H9 (cell line): Measurements from ENCODE around the gene TAOK1. TPM values are rescaled to one million over a fixed set of nuclear protein-coding genes. Genes with fewer than 3 reads are reported as not detected.

Experiments used
- DNase-seq: peaks from one replicate; pipeline ENCODE4 v3.0.0-alpha.2; 2017
- H2AFZ ChIP-seq: one replicate; pipeline ENCODE4 v1.6.1; 2013; ENCODE audit warnings: mild to moderate bottlenecking, low read length, control low read depth, moderate library complexity
- H2AK5ac ChIP-seq: 2 replicates; pipeline ENCODE4 v1.6.1; 2013; ENCODE audit warnings: low read length, control low read depth, mixed read lengths; ENCODE audit not compliant: insufficient read length
- H2BK120ac ChIP-seq: one replicate; pipeline ENCODE4 v1.6.1; 2013; ENCODE audit warnings: low read depth, mild to moderate bottlenecking, low read length, control low read depth, inconsistent platforms; ENCODE audit not compliant: poor library complexity, severe bottlenecking
- H2BK12ac ChIP-seq: 2 replicates; pipeline ENCODE4 v1.6.1; 2013; ENCODE audit warnings: low read length, control low read depth, mixed read lengths, low read depth; ENCODE audit not compliant: insufficient read length
- H2BK15ac ChIP-seq: 2 replicates; pipeline ENCODE4 v1.6.1; 2013; ENCODE audit warnings: low read depth, low read length, control low read depth
- H2BK20ac ChIP-seq: one replicate; pipeline ENCODE4 v1.6.1; 2013; ENCODE audit warnings: low read depth, mild to moderate bottlenecking, low read length, control low read depth, inconsistent platforms; ENCODE audit not compliant: poor library complexity, severe bottlenecking
- H2BK5ac ChIP-seq: 2 replicates; pipeline ENCODE4 v1.6.1; 2013; ENCODE audit warnings: low read length, control low read depth, mixed read lengths; ENCODE audit not compliant: insufficient read length
- H3K14ac ChIP-seq: 2 replicates; pipeline ENCODE4 v1.6.1; 2013; ENCODE audit warnings: low read length, control low read depth; ENCODE audit not compliant: insufficient read depth
- H3K18ac ChIP-seq: 2 replicates; pipeline ENCODE4 v1.6.1; 2013; ENCODE audit warnings: low read depth, mild to moderate bottlenecking, mixed read lengths, low read length, control low read depth; ENCODE audit not compliant: insufficient read length
- H3K23ac ChIP-seq: 2 replicates; pipeline ENCODE4 v1.6.1; 2013; ENCODE audit warnings: low read length, control low read depth, mixed read lengths, low read depth; ENCODE audit not compliant: insufficient read length
- H3K23me2 ChIP-seq: 2 replicates; pipeline ENCODE4 v1.6.1; 2013; ENCODE audit warnings: low read depth, mild to moderate bottlenecking, mixed read lengths, low read length, control low read depth; ENCODE audit not compliant: insufficient read length, poor library complexity, severe bottlenecking
- H3K27ac ChIP-seq: 2 replicates; pipeline ENCODE4 v1.5.1; 2013; ENCODE audit warnings: low read length, control low read depth, mixed read lengths, low read depth; ENCODE audit not compliant: insufficient read length
- H3K27me3 ChIP-seq: 2 replicates; pipeline ENCODE4 v1.6.1; 2013; ENCODE audit warnings: low read length, control low read depth, inconsistent platforms; ENCODE audit not compliant: insufficient read depth
- H3K4ac ChIP-seq: 2 replicates; pipeline ENCODE4 v1.6.1; 2013; ENCODE audit warnings: low read depth, mild to moderate bottlenecking, control low read depth, inconsistent platforms, low read length, moderate library complexity
- H3K4me1 ChIP-seq: 2 replicates; pipeline ENCODE4 v1.6.1; 2013; ENCODE audit warnings: low read length, control low read depth, inconsistent platforms; ENCODE audit not compliant: insufficient read depth
- H3K4me2 ChIP-seq: 2 replicates; pipeline ENCODE4 v1.6.1; 2013; ENCODE audit warnings: low read length, control low read depth, mixed read lengths; ENCODE audit not compliant: insufficient read length, insufficient read depth
- H3K56ac ChIP-seq: 2 replicates; pipeline ENCODE4 v1.6.1; 2013; ENCODE audit warnings: low read depth, mild to moderate bottlenecking, mixed read lengths, low read length, control low read depth; ENCODE audit not compliant: insufficient read length
- H3K79me1 ChIP-seq: 2 replicates; pipeline ENCODE4 v1.6.1; 2013; ENCODE audit warnings: low read depth, mild to moderate bottlenecking, moderate library complexity, low read length, control low read depth, inconsistent platforms; ENCODE audit not compliant: insufficient read depth, poor library complexity, severe bottlenecking
- H3K79me2 ChIP-seq: 2 replicates; pipeline ENCODE4 v1.6.1; 2013; ENCODE audit warnings: low read length, control low read depth, inconsistent platforms; ENCODE audit not compliant: insufficient read depth
- H3K9ac ChIP-seq: 2 replicates; pipeline ENCODE4 v1.6.1; 2013; ENCODE audit warnings: low read length, control low read depth, mixed read lengths; ENCODE audit not compliant: insufficient read length; ENCODE audit errors: extremely low read depth
- H3K9me3 ChIP-seq: one replicate; pipeline ENCODE4 v1.6.1; 2013; ENCODE audit warnings: low read depth, low read length, inconsistent platforms; ENCODE audit not compliant: control insufficient read depth
- H3T11ph ChIP-seq: one replicate; pipeline ENCODE4 v1.6.1; 2013; ENCODE audit warnings: mild to moderate bottlenecking, low read length, control low read depth, inconsistent platforms
- H4K20me1 ChIP-seq: one replicate; pipeline ENCODE4 v1.6.1; 2013; ENCODE audit not compliant: control insufficient read depth, insufficient read length, insufficient read depth
- H4K5ac ChIP-seq: 2 replicates; pipeline ENCODE4 v1.6.1; 2013; ENCODE audit warnings: low read depth, mild to moderate bottlenecking, mixed read lengths, low read length, control low read depth; ENCODE audit not compliant: insufficient read length
- H4K8ac ChIP-seq: replicated peaks from 2 replicates; pipeline ENCODE4 v1.6.1; 2013; ENCODE audit warnings: low read length, control low read depth, mixed read lengths, low read depth; ENCODE audit not compliant: insufficient read length
- H4K91ac ChIP-seq: 2 replicates; pipeline ENCODE4 v1.6.1; 2013; ENCODE audit warnings: low read depth, mild to moderate bottlenecking, moderate library complexity, mixed read lengths, low read length, control low read depth; ENCODE audit not compliant: insufficient read length
- H3K27ac Mint-ChIP-seq, 3 experiments: 2 replicates in 2 of 3; 3 replicates in 1 of 3; pipeline ENCODE4 v1.8.0; 2020 to 2021; ENCODE audit warnings: mixed read lengths in 3 of 3, mild to moderate bottlenecking in 1 of 3, moderate library complexity in 1 of 3
- H3K27me3 Mint-ChIP-seq: 2 replicates; pipeline ENCODE4 v1.8.0; 2021; ENCODE audit warnings: low read depth, mild to moderate bottlenecking, moderate library complexity, mixed read lengths
- H3K36me3 Mint-ChIP-seq, 3 experiments: 2 replicates in 2 of 3; 3 replicates in 1 of 3; pipeline ENCODE4 v1.8.0; 2020 to 2021; ENCODE audit warnings: low read depth in 3 of 3, mixed read lengths in 3 of 3; ENCODE audit not compliant: insufficient read depth in 1 of 3
- H3K4me1 Mint-ChIP-seq, 2 experiments: 2 replicates each; pipeline ENCODE4 v1.8.0; 2020; ENCODE audit warnings: mixed read lengths in 2 of 2
- H3K4me3 Mint-ChIP-seq, 2 experiments: 2 replicates in 1 of 2; 3 replicates in 1 of 2; pipeline ENCODE4 v1.8.0; 2020 to 2021; ENCODE audit warnings: mild to moderate bottlenecking in 2 of 2, mixed read lengths in 2 of 2, moderate library complexity in 1 of 2
- H3K9me3 Mint-ChIP-seq, 2 experiments: 2 replicates in 1 of 2; 3 replicates in 1 of 2; pipeline ENCODE4 v1.8.0; 2020; ENCODE audit warnings: mild to moderate bottlenecking in 2 of 2, mixed read lengths in 2 of 2, moderate library complexity in 1 of 2
- WGBS: extraction: QIAGEN DNeasy Blood & Tissue Kit; methylation state at CpG from one replicate; pipeline ENCODE4 v1.1.7; 2013; ENCODE audit warnings: missing lambda C conversion rate, low lambda C conversion rate, mixed read lengths; ENCODE audit not compliant: insufficient read length; ENCODE audit errors: extremely low coverage; 5-methylcytosine and 5-hydroxymethylcytosine counted together
- total RNA-seq: library from RNA; stranded (reverse); gene quantifications from 2 replicates; pipeline ENCODE4 v1.2.1, GENCODE V29; 2021
- TF ChIP-seq, protein P1 (sequence below): fragments of 200-600 bp; sonication (generic); conservative IDR thresholded peaks from 3 replicates; pipeline ENCODE4 v1.8.0; 2021; ENCODE audit warnings: antibody characterized with exemption, mild to moderate bottlenecking

TAOK1 gene
- total RNA-seq, 1 experiment from 2014 or later = 93.0 TPM

DNA sequence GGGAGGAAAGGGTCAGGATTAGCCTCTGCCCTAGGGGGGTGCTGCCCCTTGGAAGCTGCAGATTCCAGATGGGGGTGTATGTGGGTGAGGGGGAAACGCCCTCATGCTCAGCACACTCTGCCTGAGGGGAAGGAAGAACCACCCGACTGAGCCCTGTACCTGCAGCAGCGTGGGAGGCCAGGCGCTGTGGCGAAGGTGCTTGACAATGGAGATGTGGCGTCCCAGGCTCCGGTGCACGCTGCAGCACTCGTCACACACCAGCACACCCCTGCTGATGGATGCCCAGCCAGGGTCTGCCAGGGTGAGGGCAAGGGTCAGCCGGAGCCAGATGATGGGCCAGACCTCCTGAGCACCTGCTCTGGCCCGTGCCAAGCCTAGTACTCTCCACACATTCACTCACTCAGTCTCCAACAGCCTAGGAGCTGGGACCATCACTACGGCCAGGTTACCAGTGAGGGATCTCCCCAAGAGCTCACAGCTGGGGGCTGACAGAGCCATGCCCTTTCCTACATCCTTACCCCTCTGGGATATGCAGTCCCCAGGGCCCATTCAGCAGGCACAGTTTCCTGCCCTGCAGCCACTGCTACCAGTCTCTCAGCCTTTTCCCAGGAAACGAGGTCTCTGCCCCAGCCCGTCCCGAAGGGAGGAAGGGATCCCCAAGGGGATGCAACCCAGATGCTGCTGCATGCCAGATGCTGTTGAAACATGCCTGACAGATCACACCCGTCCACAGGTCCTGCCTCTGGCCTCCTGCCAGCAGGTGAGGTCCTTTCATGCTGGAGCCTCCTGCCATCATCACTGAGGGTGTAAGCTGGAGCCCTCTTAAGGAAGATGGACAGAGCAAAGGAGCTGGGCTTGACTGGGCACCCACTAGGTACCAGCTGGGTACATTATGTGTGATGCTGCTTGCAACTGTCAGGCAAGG lies 193.4 kb downstream of the TAOK1 start:
- Mint-ChIP-seq H3K4me3 (no peak overlapping the region; a peak in 1 of 5 replicates), H3K36me3 (peaks cover 20 to 44% (median 35%) of the 10 kb centered on the region in 3 experiments), H3K9me3 (no peaks in the 10 kb centered on the region), H3K27me3 (no peaks in the 10 kb centered on the region), H3K4me1 (peaks cover 28 to 43% of the 10 kb centered on the region in 2 experiments), H3K27ac (no peak overlapping the region)
- Histone ChIP-seq H4K20me1 (no peaks in the 10 kb centered on the region), H2AFZ (no peak overlapping the region), H3K9ac (no peak overlapping the region), H4K5ac (no peak overlapping the region), H2AK5ac (no peak overlapping the region), H3K23ac (no peak overlapping the region), H2BK20ac (no peak overlapping the region), H2BK5ac (no peak overlapping the region), H3K27me3 (no peaks in the 10 kb centered on the region), H4K91ac (no peak overlapping the region), H4K8ac (no peak overlapping the region), H3K4me1 (peaks cover 15% of the 10 kb centered on the region; the same call in 1 of the 2 replicates), H2BK120ac (no peak overlapping the region), H3K79me2 (peaks cover 23% of the 10 kb centered on the region; the same call in 1 of the 2 replicates), H3K18ac (no peak overlapping the region), H3K14ac (no peak overlapping the region; the same call in 1 of the 2 replicates), H2BK12ac (no peak overlapping the region), H3K79me1 (peaks cover 4% of the 10 kb centered on the region), H3K27ac (no peak overlapping the region), H3K23me2 (peaks cover 6% of the 10 kb centered on the region), H3K4me2 (no peak overlapping the region), H3K4ac (no peak overlapping the region), H3K56ac (no peak overlapping the region), H3T11ph (no peak overlapping the region), H3K9me3 (no peaks in the 10 kb centered on the region), H2BK15ac (no peak overlapping the region)
- no peak for DNase-seq
- TF ChIP-seq, protein P1, sequence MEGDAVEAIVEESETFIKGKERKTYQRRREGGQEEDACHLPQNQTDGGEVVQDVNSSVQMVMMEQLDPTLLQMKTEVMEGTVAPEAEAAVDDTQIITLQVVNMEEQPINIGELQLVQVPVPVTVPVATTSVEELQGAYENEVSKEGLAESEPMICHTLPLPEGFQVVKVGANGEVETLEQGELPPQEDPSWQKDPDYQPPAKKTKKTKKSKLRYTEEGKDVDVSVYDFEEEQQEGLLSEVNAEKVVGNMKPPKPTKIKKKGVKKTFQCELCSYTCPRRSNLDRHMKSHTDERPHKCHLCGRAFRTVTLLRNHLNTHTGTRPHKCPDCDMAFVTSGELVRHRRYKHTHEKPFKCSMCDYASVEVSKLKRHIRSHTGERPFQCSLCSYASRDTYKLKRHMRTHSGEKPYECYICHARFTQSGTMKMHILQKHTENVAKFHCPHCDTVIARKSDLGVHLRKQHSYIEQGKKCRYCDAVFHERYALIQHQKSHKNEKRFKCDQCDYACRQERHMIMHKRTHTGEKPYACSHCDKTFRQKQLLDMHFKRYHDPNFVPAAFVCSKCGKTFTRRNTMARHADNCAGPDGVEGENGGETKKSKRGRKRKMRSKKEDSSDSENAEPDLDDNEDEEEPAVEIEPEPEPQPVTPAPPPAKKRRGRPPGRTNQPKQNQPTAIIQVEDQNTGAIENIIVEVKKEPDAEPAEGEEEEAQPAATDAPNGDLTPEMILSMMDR = no peak
- no CpG with 5 or more reads among the region's 16 CpGs for WGBS
